Mesodermal cell (in vitro differentiated cells): ENCODE results near the gene USP34.
A peak's percentile ranks its signal among the peaks of the same experiment; 100 is the strongest.

Experiments
- H3K27ac ChIP-seq: 2 replicates; pipeline ENCODE4 v1.7.0; 2013; ENCODE audit warnings: mild to moderate bottlenecking, low read depth, low read length, moderate library complexity; ENCODE audit not compliant: severe bottlenecking
- H3K36me3 ChIP-seq: 2 replicates; pipeline ENCODE4 v1.7.1; 2013; ENCODE audit warnings: mild to moderate bottlenecking, low read length, moderate library complexity; ENCODE audit not compliant: control insufficient read depth, insufficient read depth
- H3K4me1 ChIP-seq: one replicate; pipeline ENCODE4 v1.7.1; 2013; ENCODE audit warnings: mild to moderate bottlenecking, low read length; ENCODE audit not compliant: insufficient read depth, control insufficient read depth, poor library complexity, severe bottlenecking
- H3K4me3 ChIP-seq: 2 replicates; pipeline ENCODE4 v1.7.0; 2013; ENCODE audit warnings: low read length, control low read depth, mild to moderate bottlenecking; ENCODE audit not compliant: insufficient read depth, poor library complexity, severe bottlenecking; ENCODE audit errors: extremely low read depth
- H3K9me3 ChIP-seq: 2 replicates; pipeline ENCODE4 v1.7.1; 2013; ENCODE audit warnings: mild to moderate bottlenecking, low read length, moderate library complexity; ENCODE audit not compliant: control insufficient read depth
- WGBS, 2 experiments: methylation state at CpG; one replicate each; pipeline ENCODE4 v1.1.5; 2013; ENCODE audit warnings: missing lambda C conversion rate in 2 of 2; ENCODE audit not compliant: insufficient coverage in 2 of 2; 5-methylcytosine and 5-hydroxymethylcytosine counted together

The USP34 gene

GRCh38 chr2:61185231-61185728 lies 285.6 kb downstream of the USP34 start:
- H3K4me3 ChIP-seq = no peak overlapping the region
- H3K36me3 ChIP-seq = peaks cover 97% of the 10 kb centered on the region
- H3K4me1 ChIP-seq = peaks cover 6% of the 10 kb centered on the region
- H3K9me3 ChIP-seq = no peaks in the 10 kb centered on the region
- H3K27ac ChIP-seq = no peak overlapping the region

- Histone ChIP-seq H3K27ac (no peak overlapping the region), H3K36me3 (peaks cover 95% of the 10 kb centered on the region), H3K9me3 (no peaks in the 10 kb centered on the region), H3K4me3 (no peak overlapping the region), H3K4me1 (peaks cover 15% of the 10 kb centered on the region)
- 80 to 100% methylated on average over 1 of the region's 3 CpGs for WGBS, 2 experiments
Observed at GRCh38 chr2:61184263-61184662, 286.6 kb downstream of the USP34 start.

DNA sequence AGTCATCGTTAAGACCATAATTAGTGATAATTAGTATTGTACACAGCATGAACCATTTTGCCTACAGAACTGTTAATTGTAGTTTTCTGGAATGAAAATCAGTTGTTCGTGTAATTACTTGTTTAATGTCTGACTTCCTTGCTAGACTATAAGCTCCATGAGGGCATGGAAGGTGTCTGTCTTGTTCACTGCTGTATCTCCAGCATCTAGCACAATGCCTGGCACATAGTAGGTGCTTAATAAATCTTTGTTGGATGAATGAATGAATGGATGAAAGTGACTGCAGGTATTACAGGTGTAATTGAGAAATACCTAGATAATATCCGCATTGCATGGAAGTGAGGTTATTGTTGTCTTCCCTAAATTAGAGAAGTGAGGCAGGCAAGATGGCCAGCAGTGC lies 287.1 kb downstream of the USP34 start:
- Histone ChIP-seq H3K4me1 (peaks cover 20% of the 10 kb centered on the region), H3K4me3 (no peak overlapping the region), H3K9me3 (no peaks in the 10 kb centered on the region), H3K36me3 (peaks cover 90% of the 10 kb centered on the region), H3K27ac (no peak overlapping the region)
- WGBS, 2 experiments = 100% methylated on average over 1 to 2 of the region's 3 CpGs

DNA sequence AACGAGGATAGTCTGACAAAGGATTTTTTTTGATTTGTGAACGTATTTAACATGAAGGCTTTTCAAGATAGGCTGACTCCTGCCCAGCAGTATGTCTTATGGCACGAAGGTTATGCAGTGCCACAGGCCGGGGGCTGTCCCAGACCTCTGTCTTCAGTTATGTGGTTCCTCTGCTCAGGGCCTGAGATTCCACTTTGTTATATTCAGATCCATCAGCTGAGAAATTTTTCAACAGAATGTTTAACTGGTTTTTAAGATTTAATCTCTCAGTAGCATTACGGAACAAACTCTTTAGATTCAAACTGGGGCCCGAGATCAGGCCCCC lies 288.9 kb downstream of the USP34 start:
- H3K27ac ChIP-seq = no peak overlapping the region
- H3K4me1 ChIP-seq = peaks cover 24% of the 10 kb centered on the region
- H3K9me3 ChIP-seq = no peaks in the 10 kb centered on the region
- H3K36me3 ChIP-seq = peaks cover 72% of the 10 kb centered on the region
- no peak overlapping the region for H3K4me3 ChIP-seq
- 91 to 95% methylated on average over 6 of the region's 6 CpGs for WGBS, 2 experiments

GRCh38 chr2:61181382-61182058 lies 289.4 kb downstream of the USP34 start:
- 93% methylated on average over 8 to 10 of the region's 10 CpGs for WGBS, 2 experiments
- H3K4me1 ChIP-seq = peaks cover 24% of the 10 kb centered on the region
- H3K36me3 ChIP-seq = peaks cover 68% of the 10 kb centered on the region
- H3K4me3 ChIP-seq = no peak overlapping the region
- no peak overlapping the region for H3K27ac ChIP-seq
- H3K9me3 ChIP-seq = no peaks in the 10 kb centered on the region

DNA sequence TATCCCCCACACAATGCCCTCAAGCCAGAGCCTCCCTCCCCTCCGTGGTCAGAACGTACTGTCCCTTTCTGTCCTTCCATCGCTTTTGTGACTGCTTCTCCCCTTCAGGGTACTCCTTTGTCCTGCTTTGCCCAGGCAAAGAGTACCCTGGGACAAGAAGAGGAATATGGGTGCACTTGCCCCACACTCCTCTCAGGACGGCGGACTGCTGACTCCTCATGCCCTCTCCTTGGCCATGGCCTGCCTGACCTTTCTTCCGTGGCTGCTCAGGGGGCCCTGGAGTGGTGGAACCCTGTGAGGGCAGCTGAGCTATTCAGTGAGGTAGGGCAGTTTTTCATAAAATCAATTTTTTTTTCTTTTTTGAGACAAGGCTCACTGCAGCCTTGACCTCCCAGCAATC lies 290.2 kb downstream of the USP34 start:
- Histone ChIP-seq H3K4me3 (no peak overlapping the region), H3K36me3 (peaks cover 60% of the 10 kb centered on the region), H3K27ac (no peak overlapping the region), H3K9me3 (no peaks in the 10 kb centered on the region), H3K4me1 (peaks cover 24% of the 10 kb centered on the region)
- WGBS, 2 experiments = 100% methylated on average over 1 to 4 of the region's 6 CpGs

- H3K27ac ChIP-seq = peak overlapping the region; percentile 23
- peak overlapping the region; percentile 6 for H3K4me3 ChIP-seq
- H3K9me3 ChIP-seq = no peaks in the 10 kb centered on the region
- peaks cover 53% of the 10 kb centered on the region for H3K36me3 ChIP-seq
- peaks cover 24% of the 10 kb centered on the region for H3K4me1 ChIP-seq
- 83 to 90% methylated on average over 11 of the region's 14 CpGs for WGBS, 2 experiments
Observed at GRCh38 chr2:61179701-61180639, 290.9 kb downstream of the USP34 start.

GRCh38 chr2:61178603-61179545 lies 292.0 kb downstream of the USP34 start:
- no peak overlapping the region for H3K4me3 ChIP-seq
- peaks cover 42% of the 10 kb centered on the region for H3K36me3 ChIP-seq
- peaks cover 24% of the 10 kb centered on the region for H3K4me1 ChIP-seq
- H3K9me3 ChIP-seq = no peaks in the 10 kb centered on the region
- H3K27ac ChIP-seq = no peak overlapping the region
- 95 to 97% methylated on average over 21 of the region's 22 CpGs for WGBS, 2 experiments

DNA sequence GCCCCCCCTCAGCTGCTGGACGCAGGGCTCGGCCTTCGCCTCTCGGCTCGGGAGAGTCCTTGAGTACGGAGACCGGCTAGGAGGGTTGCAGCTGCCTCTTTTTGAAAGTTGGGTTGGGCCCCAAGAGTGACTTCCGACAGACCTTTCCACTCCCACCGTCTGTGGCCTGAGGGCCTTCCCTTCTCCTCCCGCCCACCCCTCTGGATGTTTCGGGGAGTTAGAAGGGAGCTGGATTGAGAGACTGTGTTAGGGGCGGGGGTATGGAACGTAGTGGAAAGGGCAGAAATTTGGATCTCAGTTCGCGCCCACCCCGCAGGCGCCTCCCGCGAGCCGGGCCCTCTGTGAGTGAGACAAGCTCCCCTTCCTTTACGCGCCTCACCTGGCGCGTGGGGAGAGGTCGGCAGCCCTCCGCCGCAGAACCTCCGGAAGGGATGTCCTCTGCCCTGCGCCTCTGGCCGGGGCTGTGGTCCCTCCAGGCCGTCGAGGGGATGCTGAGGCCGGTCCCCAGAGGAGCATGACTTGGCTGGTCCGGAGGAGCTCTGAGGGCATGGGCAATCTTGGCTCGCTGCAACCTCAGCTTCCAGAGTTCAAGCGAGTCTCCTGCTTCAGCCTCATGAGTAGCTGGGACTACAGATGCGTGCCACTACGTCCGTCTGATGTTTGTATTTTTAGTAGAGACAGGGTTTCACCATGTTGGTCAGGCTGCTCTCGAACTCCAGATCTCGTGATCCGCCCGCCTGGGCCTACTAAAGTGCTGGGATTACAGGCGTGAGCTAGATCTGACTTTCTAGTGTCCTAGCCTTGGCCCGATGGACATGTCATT lies 292.9 kb downstream of the USP34 start:
- Histone ChIP-seq H3K27ac (peak overlapping the region; percentile 91), H3K36me3 (peaks cover 32% of the 10 kb centered on the region), H3K9me3 (no peaks in the 10 kb centered on the region), H3K4me1 (peaks cover 24% of the 10 kb centered on the region), H3K4me3 (peak overlapping the region; percentile 60)
- 67 to 70% methylated on average over 37 to 40 of the region's 45 CpGs for WGBS, 2 experiments
